GM21390 (cell line): ENCODE results near the gene MMP25.
A peak's percentile ranks its signal among the peaks of the same experiment; 100 is the strongest.
"Not testable (repeated sequence)": the region's sequence is repeated elsewhere in the genome, so short reads cannot be mapped to it uniquely, and the experiment has no call there.

Source experiments
- ATAC-seq: cut with Tn5 transposase; IDR thresholded peaks from one replicate; pipeline ENCODE4 v1.9.1; 2021; ENCODE audit not compliant: unreplicated experiment

MMP25 gene

GRCh38 chr16:3053330-3053710 is 7.0 kb downstream of the MMP25 start:
- not testable (repeated sequence) for ATAC-seq

GRCh38 chr16:3054965-3055733 is 8.8 kb downstream of the MMP25 start:
- ATAC-seq: no peak

DNA sequence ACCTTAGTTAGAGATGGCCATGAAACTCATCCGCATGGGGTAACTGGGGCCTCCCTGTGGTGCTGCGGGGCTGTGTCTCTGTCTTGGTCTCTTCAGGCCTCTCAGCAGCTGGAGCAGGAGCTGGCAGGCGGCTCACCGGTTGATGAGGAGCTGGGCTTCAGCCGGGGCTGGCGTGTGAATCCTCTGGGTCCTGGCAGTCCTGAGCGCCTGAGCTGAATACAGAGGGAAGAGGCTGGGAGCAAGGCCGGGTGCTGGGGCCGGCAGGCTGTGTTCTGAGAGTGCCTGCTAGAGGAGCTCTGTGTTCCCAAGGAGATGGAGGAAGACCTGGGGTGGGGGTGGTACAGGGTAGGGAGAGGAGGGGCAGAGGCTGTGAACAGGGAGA is 9.4 kb downstream of the MMP25 start:
- ATAC-seq: not testable (repeated sequence)

DNA sequence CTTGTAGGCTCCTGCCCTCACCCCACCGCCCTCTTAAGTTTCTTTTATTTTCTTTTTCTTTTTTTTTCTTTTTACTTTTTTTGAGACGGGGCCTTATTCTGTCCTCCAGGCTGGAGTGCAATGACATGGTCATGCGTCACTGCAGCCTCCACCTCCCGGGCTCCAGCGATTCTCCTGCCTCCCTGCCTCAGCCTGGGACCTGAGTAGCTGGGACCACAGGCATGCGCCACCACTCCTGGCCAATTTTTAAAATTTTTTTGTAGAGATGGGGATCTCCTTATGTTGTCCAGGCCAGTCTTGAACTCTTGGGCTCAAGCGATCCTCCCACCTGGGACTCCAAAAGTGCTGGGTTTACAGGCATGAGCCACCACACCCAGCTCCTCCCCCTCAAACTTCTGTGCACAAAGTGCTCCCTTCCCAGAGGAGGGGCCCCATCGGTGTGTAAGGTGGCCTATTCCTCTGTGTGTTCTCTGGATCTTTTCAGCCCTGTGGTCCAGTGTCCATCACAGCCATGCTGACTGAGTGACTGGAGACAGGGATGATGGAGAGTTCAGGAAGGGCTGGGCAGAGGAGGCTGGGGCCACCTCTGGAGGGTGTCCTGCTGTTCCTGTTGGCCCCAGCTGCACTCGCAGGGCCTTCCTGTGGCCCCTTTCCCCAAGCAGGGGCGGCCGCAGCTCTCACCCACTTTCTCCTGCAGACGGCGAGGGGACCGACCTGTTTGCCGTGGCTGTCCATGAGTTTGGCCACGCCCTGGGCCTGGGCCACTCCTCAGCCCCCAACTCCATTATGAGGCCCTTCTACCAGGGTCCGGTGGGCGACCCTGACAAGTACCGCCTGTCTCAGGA is 10.2 kb downstream of the MMP25 start:
- ATAC-seq: no peak

DNA sequence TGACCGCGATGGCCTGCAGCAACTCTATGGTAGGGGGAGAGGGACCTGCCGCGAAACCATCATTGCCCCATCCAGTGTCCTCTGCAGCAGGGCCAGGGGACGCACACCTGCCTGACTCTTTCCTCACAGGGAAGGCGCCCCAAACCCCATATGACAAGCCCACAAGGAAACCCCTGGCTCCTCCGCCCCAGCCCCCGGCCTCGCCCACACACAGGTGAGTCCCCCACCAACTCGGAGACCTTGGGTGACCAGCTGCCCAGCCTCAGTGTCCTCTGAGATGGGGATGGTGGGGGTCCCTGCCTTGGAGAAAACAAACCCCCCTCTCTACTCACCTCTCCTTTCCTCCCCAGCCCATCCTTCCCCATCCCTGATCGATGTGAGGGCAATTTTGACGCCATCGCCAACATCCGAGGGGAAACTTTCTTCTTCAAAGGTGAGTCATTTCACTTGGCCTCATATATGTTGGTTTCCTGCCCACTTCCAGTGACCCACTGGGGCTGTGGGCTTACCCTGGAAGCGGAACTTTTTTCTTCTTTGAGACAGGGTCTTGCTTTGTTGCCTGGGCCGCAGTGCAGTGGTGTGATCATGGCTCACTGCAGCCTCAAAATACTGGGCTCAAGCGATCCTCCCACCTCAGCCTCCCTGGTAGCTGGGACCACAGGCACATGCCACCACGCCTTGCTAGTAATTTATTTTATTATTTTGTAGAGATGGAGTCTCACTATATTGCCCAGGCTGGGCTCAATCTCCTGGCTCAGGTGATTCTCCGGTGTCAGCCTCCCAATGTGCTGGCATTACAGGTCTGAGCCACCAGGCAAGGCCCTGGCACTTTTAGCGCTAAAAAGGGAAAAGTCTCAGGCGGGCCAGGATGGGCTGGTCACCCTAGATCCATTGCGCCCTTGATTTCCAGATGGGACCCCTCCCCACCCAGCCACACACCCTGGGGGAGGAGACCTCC is 11.1 kb downstream of the MMP25 start:
- no peak for ATAC-seq

GRCh38 chr16:3058139-3059030 is 12.0 kb downstream of the MMP25 start:
- ATAC-seq: no peak

- ATAC-seq: peak; percentile 71
Observed at GRCh38 chr16:3059041-3059722, 12.8 kb downstream of the MMP25 start.

GRCh38 chr16:3059723-3060242 is 13.4 kb downstream of the MMP25 start:
- ATAC-seq: no peak

DNA sequence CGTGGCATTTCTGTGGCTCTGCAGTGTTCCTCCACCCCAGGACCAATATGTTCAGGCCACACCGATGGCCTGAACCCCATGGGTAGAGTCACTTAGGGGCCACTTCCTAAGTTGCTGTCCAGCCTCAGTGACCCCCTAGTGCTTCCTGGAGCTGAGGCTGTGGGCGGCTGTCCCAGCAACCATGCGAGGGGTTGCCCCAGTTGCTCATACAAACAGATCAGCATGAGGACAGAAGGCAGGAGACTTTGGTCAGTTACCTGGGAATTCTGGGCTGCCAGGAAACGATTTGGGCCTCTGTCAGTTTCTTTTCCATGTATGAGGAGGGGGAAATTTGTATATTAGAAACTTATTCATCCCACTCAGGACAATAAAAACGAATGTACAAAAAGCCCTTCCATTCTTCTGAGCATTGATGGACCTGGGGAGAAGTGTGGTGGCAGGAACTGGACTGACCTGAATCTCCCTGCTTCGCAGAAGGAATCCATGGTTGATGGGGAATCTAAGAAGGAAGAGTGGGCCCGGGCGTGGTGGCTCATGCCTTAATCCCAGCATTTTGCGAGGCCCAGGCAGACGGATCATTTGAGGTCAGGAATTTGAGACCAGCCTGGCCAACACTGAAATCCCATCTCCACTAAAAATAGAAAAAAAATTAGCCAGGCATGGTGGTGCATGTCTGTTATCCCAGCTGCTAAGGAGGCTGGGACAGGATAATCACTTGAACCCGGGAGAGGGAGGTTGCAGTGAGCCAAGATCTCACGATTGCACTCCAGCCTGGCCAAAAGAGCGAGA is 14.2 kb downstream of the MMP25 start:
- ATAC-seq: no peak

DNA sequence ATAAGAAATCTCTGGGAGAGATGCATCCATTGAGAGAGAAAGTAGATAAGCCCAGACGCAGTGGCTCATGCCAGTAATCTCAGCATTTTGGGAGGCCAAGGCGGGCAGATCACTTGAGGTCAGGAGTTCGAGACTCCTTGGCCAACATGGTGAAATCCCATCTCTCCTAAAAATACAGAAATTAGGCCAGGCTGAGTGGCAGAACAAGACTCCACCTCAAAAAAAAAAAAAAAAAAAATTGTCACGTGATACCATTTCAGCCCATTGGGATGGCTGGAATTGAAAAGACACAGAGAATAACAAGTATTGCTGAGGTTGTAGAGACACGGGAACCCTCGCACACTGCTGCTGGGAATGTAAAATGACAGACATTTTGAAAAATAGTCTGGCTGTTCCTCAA is 16.2 kb downstream of the MMP25 start:
- ATAC-seq: no peak

- ATAC-seq: no peak
Observed at GRCh38 chr16:3063625-3064386, 17.4 kb downstream of the MMP25 start.

GRCh38 chr16:3065069-3065741 is 18.8 kb downstream of the MMP25 start, which contains the start of gene IL32:
IL32 (plus strand) TSS chr16:3065640; CDS start chr16:3065812, 172 bp downstream.
- ATAC-seq: no peak

DNA sequence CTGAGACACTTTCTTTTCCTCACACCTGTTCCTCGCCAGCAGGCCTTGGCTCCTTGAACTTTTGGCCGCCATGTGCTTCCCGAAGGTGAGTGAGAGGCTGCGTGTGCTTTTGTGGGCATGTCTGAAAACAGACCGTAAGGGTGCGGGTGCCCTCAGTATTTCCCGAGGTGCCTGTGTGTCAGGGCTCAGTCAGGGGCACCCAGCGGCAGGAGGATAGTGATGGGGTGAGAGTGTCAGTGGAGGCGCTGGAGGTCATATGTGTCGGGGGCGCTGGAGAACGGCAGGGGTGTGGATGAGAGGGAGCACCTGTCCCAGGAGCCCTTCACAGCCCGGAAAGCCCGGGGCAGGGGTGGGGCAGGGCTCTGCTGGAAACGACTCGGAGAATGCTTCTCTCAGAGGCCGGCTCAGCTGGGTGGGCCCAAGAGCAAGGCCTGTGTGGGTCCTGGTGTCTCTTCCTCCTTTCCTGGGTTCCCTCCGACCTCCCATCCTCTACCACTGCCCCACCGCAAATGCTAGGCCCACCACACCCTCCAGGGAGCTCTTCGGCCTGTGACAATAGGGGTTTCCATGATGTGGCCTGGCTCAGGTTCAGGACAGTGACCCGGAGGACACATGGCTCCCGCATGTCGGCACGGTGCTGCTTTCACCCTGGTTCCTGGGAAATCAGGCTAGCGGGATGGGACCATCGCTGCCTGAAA is 19.5 kb downstream of the MMP25 start:
- ATAC-seq: no peak

DNA sequence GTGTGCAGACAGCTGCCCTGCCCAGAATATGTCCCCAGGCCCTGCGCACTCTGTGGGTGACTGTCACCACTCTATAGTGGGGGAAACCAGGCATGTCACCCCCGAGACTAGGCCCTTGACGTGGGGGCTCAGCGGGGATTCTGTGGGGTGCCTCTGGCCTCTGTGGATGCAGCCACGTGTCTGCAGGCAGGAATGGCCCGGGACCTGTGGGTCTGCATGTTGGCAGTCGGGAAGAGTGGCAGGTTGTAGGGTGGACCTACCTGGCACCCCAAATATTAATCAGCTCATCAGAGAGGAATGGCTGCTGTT is 20.0 kb downstream of the MMP25 start:
- ATAC-seq: no peak

DNA sequence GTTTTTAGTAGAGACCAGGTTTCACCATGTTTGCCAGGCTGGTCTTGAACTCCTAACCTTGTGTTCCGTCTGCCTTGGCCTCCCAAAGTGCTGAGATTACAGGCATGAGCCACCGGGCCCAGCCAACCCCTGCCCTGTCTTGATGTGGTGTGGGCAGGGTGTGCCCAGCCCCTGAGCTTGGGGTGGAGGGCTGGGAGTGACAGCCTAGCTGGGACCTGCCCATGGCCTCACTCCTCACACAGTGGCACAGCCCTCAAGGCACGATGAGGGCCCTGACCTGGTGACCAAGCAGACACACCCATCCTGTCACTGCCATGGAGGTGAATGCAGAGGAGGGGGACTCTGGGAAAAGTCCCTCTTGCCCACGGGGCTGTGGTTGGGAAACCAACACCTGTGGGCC is 22.1 kb downstream of the MMP25 start:
- ATAC-seq: no peak

DNA sequence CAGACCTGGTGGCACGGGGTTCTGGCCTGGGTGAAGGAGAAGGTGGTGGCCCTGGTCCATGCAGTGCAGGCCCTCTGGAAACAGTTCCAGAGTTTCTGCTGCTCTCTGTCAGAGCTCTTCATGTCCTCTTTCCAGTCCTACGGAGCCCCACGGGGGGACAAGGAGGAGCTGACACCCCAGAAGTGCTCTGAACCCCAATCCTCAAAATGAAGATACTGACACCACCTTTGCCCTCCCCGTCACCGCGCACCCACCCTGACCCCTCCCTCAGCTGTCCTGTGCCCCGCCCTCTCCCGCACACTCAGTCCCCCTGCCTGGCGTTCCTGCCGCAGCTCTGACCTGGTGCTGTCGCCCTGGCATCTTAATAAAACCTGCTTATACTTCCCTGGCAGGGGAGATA is 22.8 kb downstream of the MMP25 start:
- ATAC-seq: not testable (repeated sequence)

DNA sequence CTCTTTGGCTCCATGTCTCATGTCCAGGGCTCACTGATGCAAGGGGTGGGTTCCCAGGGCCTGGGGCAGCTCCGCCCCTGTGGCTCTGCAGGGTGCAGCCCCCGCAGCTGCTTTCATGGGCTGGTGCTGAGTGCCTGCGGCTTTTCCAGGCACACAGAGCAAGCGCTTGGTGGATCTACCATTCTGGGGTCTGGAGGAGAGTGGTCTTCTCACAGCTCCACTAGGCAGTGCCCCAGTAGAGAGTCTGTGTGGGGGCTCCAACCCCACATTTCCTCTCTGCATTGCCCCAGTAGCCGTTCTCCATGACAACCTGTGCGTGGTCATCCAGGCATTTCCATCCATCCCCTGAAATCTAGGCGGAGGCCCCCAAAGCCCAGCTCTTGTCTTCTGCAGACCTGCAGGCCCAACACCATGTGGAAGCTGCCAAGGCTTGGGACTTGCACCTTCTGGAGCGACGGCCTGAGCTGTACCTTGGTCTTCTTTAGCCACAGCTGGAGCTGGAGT is 24.3 kb downstream of the MMP25 start:
- no peak for ATAC-seq
